Right lobe of liver (tissue), 4 donors: ENCODE data around the gene ARHGAP33.

Experiments
- POLR2A ChIP-seq: fragments of 450-650 bp; IDR thresholded peaks from one replicate; pipeline ENCODE4 v1.6.1; 2017; ENCODE audit warnings: antibody characterized with exemption, mild to moderate bottlenecking
- TF ChIP-seq, protein P1 (sequence below), 4 donors: fragments of 200-600 bp in 3 of 4; fragments of 450-650 bp in 1 of 4; IDR thresholded peaks; one replicate each; pipeline versions ENCODE4 v1.5.1 to v1.8.0; 2016 to 2022; ENCODE audit warnings: antibody characterized with exemption in 4 of 4, mild to moderate bottlenecking in 2 of 4
- donor health status: DM: no; HTN: no; CAD: no.
- donor health status: DM: no; HTN: no; CAD: no.
- donor health status: DM: no; HTN: yes; CAD: no.

DNA sequence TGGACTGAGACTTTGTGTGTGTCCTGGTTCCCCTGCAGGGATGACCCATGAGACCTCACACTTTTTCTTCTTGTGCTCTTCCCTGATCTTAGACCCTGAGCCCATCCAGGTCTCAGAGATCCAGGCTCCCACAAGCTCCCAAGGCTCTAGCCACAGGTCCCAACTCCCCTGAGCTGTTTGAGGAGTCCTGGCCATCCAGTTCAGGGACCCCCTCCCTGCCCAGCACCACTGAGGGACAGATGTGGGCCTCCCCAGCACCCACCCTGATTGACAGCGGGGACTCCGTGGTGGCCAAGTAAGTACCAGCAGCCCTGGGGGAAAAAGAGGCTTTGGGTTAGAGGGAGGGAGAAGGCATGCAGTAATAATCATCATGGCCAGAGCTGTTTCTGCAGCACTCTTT, 15.7 kb upstream of the ARHGAP33 start:
- TF ChIP-seq, protein P1, sequence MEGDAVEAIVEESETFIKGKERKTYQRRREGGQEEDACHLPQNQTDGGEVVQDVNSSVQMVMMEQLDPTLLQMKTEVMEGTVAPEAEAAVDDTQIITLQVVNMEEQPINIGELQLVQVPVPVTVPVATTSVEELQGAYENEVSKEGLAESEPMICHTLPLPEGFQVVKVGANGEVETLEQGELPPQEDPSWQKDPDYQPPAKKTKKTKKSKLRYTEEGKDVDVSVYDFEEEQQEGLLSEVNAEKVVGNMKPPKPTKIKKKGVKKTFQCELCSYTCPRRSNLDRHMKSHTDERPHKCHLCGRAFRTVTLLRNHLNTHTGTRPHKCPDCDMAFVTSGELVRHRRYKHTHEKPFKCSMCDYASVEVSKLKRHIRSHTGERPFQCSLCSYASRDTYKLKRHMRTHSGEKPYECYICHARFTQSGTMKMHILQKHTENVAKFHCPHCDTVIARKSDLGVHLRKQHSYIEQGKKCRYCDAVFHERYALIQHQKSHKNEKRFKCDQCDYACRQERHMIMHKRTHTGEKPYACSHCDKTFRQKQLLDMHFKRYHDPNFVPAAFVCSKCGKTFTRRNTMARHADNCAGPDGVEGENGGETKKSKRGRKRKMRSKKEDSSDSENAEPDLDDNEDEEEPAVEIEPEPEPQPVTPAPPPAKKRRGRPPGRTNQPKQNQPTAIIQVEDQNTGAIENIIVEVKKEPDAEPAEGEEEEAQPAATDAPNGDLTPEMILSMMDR (IDR thresholded peaks at IDR 0.05): no peak
- no peak for TF ChIP-seq POLR2A
